Tibial artery (tissue), 4 donors: ENCODE data around the gene GOLGA5.

Experiments used
- DNase-seq, 2 donors: peaks; one replicate each; pipeline ENCODE4 v3.0.0-alpha.2; 2019
- H3K27ac ChIP-seq, 2 donors: fragments of 200-600 bp; sonication (generic) in 1 of 2; 1 replicate in 1 of 2; 2 replicates in 1 of 2; pipeline ENCODE4 v1.5.1; 2018 to 2019; ENCODE audit warnings: mild to moderate bottlenecking in 1 of 2
- H3K27me3 ChIP-seq, 2 donors: fragments of 200-600 bp; sonication (generic) in 1 of 2; one replicate each; pipeline versions ENCODE4 v1.5.1 to v1.6.0; 2016 to 2019
- H3K36me3 ChIP-seq, 3 donors: fragments of 200-600 bp; sonication (generic) in 2 of 3; one replicate each; pipeline ENCODE4 v1.5.1; 2016 to 2019; ENCODE audit warnings: mild to moderate bottlenecking in 2 of 3
- H3K4me1 ChIP-seq, 4 donors: fragments of 200-600 bp; sonication (generic) in 2 of 4; 1 replicate in 3 of 4; 2 replicates in 1 of 4; pipeline ENCODE4 v1.5.1; 2016 to 2019
- H3K4me3 ChIP-seq, 2 donors: fragments of 200-600 bp; sonication (generic) in 1 of 2; 1 replicate in 1 of 2; 2 replicates in 1 of 2; pipeline ENCODE4 v1.5.1; 2018 to 2019; ENCODE audit warnings: mild to moderate bottlenecking in 2 of 2
- H3K9me3 ChIP-seq, 3 donors: fragments of 200-600 bp; sonication (generic) in 1 of 3; one replicate each; pipeline ENCODE4 v1.5.1; 2016 to 2019
- intact Hi-C: fragments of 100-400 bp; cut with DNase I; formaldehyde crosslinking; loops from one replicate; pipeline ENCODE4 v1.15.0; 2023; ENCODE audit warnings: low total_unique reads
- TF ChIP-seq, protein P1 (sequence below), 2 experiments: fragments of 200-600 bp in 1 of 2; fragments of 450-650 bp in 1 of 2; IDR thresholded peaks; one replicate each; pipeline ENCODE4 v1.5.1; 2017 to 2019; ENCODE audit warnings: antibody characterized with exemption in 2 of 2, mild to moderate bottlenecking in 1 of 2, moderate library complexity in 1 of 2

GOLGA5 gene

DNA sequence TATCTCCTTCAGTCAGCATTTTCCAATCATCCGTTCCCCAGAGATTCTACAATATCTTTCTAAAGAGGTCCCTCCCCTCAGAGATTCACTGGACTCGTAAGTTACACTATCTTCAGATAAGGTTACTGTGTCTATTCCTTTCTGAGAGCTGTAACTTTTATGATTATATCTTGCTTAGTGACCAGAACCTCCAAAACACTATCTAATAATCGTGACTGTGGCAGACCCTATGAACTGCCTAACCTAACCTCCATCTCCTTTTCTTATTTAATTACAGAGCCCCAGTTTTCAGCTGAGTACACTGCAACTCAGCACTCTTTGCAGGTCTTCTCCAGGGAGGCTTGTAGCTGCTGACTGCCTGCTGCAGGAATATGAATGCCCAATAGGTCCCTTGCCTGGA, 90.3 kb downstream of the GOLGA5 start:
- peaks cover 0 to 10% of the 10 kb centered on the region in 2 donors for H3K27me3 ChIP-seq
- H3K27ac ChIP-seq = no peak overlapping the region
- TF ChIP-seq, protein P1, sequence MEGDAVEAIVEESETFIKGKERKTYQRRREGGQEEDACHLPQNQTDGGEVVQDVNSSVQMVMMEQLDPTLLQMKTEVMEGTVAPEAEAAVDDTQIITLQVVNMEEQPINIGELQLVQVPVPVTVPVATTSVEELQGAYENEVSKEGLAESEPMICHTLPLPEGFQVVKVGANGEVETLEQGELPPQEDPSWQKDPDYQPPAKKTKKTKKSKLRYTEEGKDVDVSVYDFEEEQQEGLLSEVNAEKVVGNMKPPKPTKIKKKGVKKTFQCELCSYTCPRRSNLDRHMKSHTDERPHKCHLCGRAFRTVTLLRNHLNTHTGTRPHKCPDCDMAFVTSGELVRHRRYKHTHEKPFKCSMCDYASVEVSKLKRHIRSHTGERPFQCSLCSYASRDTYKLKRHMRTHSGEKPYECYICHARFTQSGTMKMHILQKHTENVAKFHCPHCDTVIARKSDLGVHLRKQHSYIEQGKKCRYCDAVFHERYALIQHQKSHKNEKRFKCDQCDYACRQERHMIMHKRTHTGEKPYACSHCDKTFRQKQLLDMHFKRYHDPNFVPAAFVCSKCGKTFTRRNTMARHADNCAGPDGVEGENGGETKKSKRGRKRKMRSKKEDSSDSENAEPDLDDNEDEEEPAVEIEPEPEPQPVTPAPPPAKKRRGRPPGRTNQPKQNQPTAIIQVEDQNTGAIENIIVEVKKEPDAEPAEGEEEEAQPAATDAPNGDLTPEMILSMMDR (IDR thresholded peaks at IDR 0.05) = no peak
- no peak overlapping the region for H3K4me3 ChIP-seq
- no peaks in the 10 kb centered on the region for H3K36me3 ChIP-seq
- intact Hi-C loops = no loop called here
- no peak for DNase-seq
- no peaks in the 10 kb centered on the region for H3K9me3 ChIP-seq
- no peaks in the 10 kb centered on the region for H3K4me1 ChIP-seq

DNA sequence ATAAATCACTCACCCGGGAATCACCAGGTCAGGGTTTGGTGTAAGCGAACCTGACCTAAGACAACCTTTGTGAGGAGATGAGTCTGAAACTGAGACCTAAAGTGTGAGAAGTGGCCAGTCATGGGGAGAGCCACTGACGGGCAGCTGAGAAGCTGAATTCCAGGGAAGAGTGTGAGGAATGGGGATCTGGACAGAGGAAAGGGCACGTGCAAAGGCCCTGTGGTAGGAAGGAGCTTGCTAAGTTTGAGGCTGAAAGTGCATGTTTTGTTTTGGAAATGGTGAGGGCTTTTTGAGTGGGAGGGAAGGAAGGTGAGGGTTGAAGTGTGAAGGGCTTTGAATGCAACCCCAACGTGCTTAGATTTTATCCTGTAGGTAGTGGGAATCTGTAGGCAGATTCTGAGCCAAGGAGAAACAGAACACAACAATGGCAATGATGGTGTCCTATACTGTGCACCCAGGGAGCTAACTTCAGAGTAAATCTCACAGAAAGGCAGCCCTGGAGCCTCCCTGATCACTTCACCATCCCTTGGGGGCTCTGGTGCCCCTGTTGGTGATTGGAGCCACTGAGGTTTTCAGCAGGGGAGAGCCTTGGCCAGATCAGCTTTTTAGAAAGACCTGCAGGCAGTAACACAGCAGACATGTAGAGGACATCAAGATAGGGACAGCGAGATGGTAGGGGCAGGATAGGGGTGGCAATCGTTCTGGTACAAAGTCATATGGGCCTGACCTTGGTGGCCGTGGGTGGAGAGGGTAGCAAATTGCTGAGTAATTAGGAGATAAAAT, 91.4 kb downstream of the GOLGA5 start:
- no peak overlapping the region for H3K4me3 ChIP-seq
- TF ChIP-seq, protein P1 (IDR thresholded peaks at IDR 0.05) = no peak
- H3K36me3 ChIP-seq = no peaks in the 10 kb centered on the region
- no peak for DNase-seq
- H3K4me1 ChIP-seq = no peaks in the 10 kb centered on the region
- H3K9me3 ChIP-seq = no peaks in the 10 kb centered on the region
- intact Hi-C loops = no loop called here
- H3K27me3 ChIP-seq = peaks cover 0 to 10% of the 10 kb centered on the region in 2 donors
- no peak overlapping the region for H3K27ac ChIP-seq

DNA sequence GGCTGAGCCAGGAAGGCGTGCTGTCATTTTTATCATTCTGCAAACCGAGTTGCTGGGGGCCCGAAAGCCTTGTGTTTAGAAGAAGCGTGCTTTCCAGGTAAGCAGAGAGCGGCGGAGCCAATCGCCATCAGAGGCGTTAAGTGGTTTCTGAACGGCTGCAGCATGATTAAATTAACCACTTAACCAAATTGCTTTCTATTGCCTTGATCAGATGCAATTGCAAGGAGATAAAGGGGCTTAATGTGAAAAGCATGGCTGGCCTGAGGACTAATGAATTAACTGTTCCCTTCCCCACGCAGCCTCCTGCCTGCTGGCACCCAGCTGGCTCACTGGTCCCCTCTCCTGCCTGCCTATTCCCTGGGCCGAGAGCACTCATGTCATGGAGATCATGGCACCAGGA, 92.2 kb downstream of the GOLGA5 start:
- Histone ChIP-seq H3K4me1 (no peaks in the 10 kb centered on the region), H3K36me3 (no peaks in the 10 kb centered on the region), H3K4me3 (no peak overlapping the region), H3K27ac (no peak overlapping the region), H3K9me3 (no peaks in the 10 kb centered on the region), H3K27me3 (peaks cover 0 to 5% of the 10 kb centered on the region in 2 donors)
- intact Hi-C loops = no loop called here
- DNase-seq = no peak
- TF ChIP-seq, protein P1 (IDR thresholded peaks at IDR 0.05) = no peak

DNA sequence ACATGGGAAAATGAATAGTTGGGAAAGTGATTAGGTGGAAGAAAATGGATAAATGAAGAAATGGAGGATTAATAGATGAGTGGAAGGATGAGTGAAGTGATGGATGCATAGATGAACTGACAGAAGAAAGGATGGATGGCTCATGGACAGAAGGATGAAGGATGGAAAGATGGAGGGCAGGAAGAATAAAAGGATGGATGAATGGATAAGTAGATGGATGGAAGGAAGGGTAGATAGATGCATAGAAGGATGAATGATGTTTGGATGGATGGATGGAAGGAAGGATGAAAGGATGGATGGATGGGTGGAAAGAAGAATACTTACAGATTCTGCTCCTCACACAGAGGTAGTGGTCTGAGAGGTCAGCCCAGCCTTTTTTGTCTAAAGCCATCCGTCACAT, 93.1 kb downstream of the GOLGA5 start:
- no peak for DNase-seq
- Histone ChIP-seq H3K36me3 (no peaks in the 10 kb centered on the region), H3K4me1 (no peaks in the 10 kb centered on the region), H3K4me3 (no peak overlapping the region), H3K27ac (no peak overlapping the region), H3K27me3 (no peaks in the 10 kb centered on the region), H3K9me3 (no peaks in the 10 kb centered on the region)
- TF ChIP-seq, protein P1 (IDR thresholded peaks at IDR 0.05) = no peak
- intact Hi-C loops = no loop called here

DNA sequence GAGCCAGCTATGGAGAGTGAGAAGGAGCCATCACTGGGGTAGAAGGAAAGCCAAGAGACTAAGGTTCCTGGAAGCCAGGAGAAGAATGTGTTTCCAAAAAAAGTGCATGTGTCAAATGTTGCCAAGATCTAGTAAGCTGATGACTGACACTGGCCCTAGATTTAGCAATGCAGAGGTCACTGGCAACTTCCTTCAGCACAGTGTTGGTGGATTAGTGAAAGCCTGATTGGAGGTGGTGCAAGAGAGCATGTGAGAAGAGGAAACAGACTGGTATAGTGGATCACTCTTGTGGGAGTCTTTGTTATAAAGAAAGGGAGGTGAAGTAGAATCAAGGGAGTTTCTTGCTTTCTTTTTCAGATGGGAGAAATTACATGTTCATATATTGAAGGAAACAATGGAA, 94.8 kb downstream of the GOLGA5 start:
- TF ChIP-seq, protein P1 (IDR thresholded peaks at IDR 0.05) = no peak
- peaks cover 0 to 11% (median 8%) of the 10 kb centered on the region in 3 donors for H3K9me3 ChIP-seq
- no peak overlapping the region for H3K27ac ChIP-seq

More for the DNA sequence above, 94.8 kb downstream of the GOLGA5 start:
- peaks cover 0 to 5% (median 0%) of the 10 kb centered on the region in 3 donors for H3K36me3 ChIP-seq
- no peak overlapping the region for H3K4me3 ChIP-seq
- intact Hi-C loops = no loop called here
- H3K27me3 ChIP-seq = no peaks in the 10 kb centered on the region
- no peak for DNase-seq
- no peaks in the 10 kb centered on the region for H3K4me1 ChIP-seq
